GM13977 (cell line): ENCODE data around the gene CANT1.

Experiments
- DNase-seq: peaks from one replicate; pipeline ENCODE4 v3.0.0; 2012; ENCODE audit warnings: low spot score
- in situ Hi-C: fragments of 300-500 bp; cut with MboI; formaldehyde crosslinking; loops from one replicate; pipeline ENCODE4 v1.12.0; 2022; ENCODE audit warnings: low sequenced_read_pairs, low pct_unique_long_range_greater_than_20kb, mixed read lengths, inconsistent platforms; ENCODE audit not compliant: unreplicated experiment
- TF ChIP-seq, protein P1 (sequence below): IDR thresholded peaks from 2 replicates; pipeline ENCODE4 v1.5.1; 2012; ENCODE audit warnings: mild to moderate bottlenecking, control low read depth; ENCODE audit not compliant: insufficient read depth; ENCODE audit errors: extremely low read depth, missing control alignments

CANT1 gene

DNA sequence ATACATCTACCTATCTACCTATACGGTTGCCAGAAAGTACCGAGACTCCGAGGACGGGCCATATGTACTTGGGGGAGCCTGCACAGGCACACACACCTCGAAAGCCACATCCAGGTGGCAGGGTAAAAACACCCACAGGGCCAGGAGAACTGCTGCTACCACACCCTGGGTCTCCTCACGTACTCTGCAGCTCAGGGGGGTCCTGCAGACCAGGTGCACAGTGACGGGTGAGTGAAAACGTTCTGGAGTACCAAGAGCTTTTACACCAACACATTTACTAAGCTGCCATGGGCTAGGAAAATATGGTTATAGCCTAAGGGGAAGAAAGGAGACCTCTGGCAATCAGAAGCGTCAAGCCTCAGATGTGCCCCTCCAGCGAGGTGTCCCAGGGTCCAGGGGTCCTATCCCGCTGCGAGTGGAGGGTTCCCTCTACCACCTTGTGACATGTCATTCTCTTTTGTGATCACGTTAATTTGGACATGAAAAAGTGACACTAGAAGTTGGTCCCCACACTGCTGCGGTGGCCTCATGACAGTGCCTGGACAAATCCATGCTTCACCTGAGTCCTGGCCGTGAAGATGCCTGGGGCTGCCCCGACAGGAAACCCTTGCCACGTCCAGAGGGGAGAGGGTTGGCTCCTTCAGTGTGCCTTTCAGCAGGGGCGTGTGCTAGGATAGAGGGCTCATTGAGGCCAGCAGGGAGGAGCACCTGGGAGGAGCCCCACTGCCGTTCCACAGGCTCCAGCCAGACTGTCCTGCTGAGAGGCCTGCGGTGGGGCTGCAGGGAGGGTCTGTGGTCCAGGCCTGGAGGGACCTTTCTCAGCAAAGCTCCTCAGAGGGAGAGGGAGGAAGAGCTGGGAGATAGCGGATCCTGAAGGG is 1.8 kb downstream of the CANT1 start:
- no peak for DNase-seq
- in situ Hi-C loops: no loop called here
- TF ChIP-seq, protein P1, sequence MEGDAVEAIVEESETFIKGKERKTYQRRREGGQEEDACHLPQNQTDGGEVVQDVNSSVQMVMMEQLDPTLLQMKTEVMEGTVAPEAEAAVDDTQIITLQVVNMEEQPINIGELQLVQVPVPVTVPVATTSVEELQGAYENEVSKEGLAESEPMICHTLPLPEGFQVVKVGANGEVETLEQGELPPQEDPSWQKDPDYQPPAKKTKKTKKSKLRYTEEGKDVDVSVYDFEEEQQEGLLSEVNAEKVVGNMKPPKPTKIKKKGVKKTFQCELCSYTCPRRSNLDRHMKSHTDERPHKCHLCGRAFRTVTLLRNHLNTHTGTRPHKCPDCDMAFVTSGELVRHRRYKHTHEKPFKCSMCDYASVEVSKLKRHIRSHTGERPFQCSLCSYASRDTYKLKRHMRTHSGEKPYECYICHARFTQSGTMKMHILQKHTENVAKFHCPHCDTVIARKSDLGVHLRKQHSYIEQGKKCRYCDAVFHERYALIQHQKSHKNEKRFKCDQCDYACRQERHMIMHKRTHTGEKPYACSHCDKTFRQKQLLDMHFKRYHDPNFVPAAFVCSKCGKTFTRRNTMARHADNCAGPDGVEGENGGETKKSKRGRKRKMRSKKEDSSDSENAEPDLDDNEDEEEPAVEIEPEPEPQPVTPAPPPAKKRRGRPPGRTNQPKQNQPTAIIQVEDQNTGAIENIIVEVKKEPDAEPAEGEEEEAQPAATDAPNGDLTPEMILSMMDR: no peak

DNA sequence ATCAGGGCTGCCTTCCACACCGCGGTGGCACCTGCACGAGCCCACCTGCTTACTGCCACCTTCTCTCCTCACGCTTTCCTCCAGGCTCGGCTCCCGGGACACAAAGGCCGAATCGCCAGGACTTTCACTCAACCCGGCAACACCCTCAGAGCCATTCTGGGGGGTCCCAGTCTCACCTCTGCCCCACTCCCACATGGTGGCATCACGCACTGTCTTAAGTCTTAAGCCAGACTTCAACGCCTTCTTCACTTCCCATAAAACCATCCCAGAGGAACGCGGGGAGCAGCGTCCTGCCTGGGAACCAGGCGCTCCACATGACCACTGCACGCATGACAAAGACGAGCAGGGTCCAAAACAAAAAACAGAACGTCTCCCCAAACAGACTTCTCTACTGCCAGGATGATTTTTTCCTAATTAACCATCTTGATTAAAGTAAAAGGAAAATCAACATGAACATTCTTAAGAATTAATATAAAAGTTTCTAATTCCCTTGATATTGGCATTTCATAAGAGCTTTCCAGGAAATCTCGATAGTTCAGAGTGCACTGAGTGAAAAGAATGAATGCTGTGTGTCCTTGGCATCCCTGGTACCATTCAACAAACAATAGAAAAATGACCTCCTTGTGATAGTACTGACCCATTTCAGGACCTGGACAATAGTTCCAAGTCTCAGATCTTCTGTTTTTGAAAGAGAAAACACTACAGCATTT is 2.6 kb downstream of the CANT1 start:
- no peak for DNase-seq
- in situ Hi-C loops: no loop called here
- TF ChIP-seq, protein P1: no peak

DNA sequence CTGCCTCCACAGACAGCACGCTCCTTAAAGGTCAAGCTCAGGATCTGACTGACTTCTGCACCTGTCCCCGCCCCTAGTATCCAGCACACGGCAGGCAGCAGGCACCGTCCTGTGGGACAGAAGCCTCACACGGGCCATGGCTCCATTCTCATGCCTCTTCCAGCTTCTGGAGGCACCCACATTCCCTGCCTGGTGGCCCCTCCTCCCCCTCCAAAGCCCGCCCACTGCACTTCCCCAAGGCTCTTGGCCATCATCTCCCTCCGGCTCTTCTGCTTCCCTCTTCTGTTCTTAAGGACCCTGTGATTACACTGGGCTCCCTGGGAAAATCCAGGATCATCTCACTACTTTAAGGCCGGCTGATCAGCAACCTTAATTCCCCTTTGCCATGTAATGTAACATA is 3.5 kb downstream of the CANT1 start:
- TF ChIP-seq, protein P1: no peak
- DNase-seq: no peak
- in situ Hi-C loops: no loop called here

DNA sequence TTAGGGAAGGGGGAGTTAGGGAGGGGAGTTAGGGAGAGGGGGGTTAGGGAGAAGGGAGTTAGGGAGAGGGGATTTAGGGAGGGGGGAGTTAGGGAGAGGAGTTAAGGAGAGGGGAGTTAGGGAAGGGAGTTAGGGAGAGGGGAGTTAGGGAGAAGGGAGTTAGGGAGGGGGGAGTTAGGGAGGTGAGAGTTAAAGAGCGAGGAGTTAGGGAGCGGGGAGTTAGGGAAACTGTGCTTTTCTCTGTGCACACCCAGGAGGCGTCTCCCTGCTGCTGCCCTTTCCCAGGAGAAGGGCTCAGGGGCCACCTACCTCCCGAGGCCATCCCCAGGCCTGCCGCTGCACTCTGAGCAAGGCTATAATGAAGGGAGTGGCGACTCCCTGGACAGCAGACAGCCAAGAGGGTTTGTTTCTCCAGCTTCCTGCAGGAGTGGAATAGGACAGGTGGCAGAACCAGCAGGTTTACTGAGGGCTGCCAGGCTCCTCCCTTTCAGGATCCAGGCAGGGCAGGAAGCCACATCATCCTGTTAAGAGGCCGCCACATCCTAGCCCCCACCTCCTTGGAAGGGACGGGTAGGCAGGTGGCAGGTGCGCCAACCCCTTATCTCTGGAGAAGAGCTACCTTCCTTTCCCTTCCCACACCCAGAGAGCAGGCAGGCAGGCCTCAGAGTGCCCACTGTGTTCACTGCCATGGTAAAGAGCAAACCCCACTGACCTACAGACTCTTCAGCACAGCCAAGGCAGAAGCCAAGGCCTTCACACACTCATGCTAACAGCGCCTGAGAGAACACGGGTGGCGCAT is 4.3 kb downstream of the CANT1 start:
- in situ Hi-C loops: no loop called here
- TF ChIP-seq, protein P1: no peak
- DNase-seq: no peak

DNA sequence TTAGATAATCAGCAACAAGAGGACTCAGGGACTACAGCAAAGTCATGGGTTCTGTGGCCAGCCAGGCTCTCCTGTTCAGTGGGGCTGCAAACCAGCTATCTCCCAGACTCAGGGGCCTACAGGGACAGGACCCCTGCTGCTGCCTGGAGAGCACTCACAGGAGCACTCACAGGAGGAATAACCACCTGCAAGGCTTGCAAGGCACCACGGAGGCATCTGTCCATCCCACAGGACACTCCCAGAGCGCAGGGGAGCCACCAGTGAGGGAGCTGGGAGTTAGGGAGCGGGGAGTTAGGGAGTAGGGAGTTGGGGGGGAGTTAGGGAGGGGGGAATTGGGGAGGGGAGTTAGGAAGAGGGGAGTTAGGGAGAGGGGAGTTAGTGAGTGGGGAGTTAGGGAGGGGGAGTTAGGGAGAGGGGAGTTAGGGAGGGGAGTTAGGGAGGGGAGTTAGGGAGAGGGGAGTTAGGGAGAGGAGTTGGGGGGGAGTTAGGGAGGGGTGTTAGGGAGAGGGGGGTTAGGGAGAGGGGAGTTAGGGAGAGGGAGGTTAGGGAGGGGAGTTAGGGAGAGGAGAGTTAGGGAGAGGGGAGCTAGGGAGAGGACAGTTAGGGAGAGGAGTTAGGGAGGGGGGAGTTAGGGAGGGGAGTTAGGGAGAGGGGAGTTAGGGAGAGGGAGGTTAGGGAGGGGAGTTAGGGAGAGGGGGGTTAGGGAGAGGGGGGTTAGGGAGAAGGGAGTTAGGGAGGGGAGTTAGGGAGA is 5.7 kb downstream of the CANT1 start:
- DNase-seq: no peak
- in situ Hi-C loops: no loop called here
- TF ChIP-seq, protein P1: no peak
